Amygdala (tissue), 56 donors: ENCODE data around the gene PIGA.
"Not testable (repeated sequence)": the region's sequence is repeated elsewhere in the genome, so short reads cannot be mapped to it uniquely, and the experiment has no call there.

Experiments used
- DNase-seq, 56 donors: peaks; one replicate each; lab custom pipeline; 2025; lab: John Stamatoyannopoulos, UW

The PIGA gene

GRCh38 chrX:15321447-15321846 is 13.9 kb downstream of the PIGA start:
- no peak for DNase-seq

GRCh38 chrX:15320297-15320696 is 15.0 kb downstream of the PIGA start:
- no peak for DNase-seq

GRCh38 chrX:15319075-15319474 is 16.2 kb downstream of the PIGA start:
- DNase-seq, result peak in 1 of 56 donors; percentile 38

GRCh38 chrX:15315509-15315908 is 19.8 kb downstream of the PIGA start, which contains the start of gene ASB11:
Gene ASB11, minus strand, starts transcription at chrX:15315640. Its CDS starts 35 bp downstream, at chrX:15315605.
- DNase-seq, result no peak

- no peak for DNase-seq
These were observed 20.9 kb downstream of the PIGA start for GRCh38 chrX:15314472-15314871.

- DNase-seq, result no peak
These were observed 24.2 kb downstream of the PIGA start for GRCh38 chrX:15311119-15311518.

- peak in 8 of 56 donors; percentile 0 to 29 (median 8) for DNase-seq
These were observed 25.2 kb downstream of the PIGA start for GRCh38 chrX:15310117-15310516.

- not testable (repeated sequence) for DNase-seq
These were observed 29.4 kb downstream of the PIGA start for GRCh38 chrX:15305899-15306298.

GRCh38 chrX:15301924-15302323 is 33.4 kb downstream of the PIGA start:
- peak in 2 of 56 donors; percentile 0 to 3 for DNase-seq

GRCh38 chrX:15299941-15300851 is 35.1 kb downstream of the PIGA start:
- DNase-seq, result peak in 1 of 56 donors; percentile 4

- DNase-seq, result no peak
These were observed 36.5 kb downstream of the PIGA start for GRCh38 chrX:15298780-15299179.

GRCh38 chrX:15298201-15298600 is 37.1 kb downstream of the PIGA start:
- DNase-seq, result no peak

- DNase-seq, result no peak
These were observed 41.9 kb downstream of the PIGA start for GRCh38 chrX:15293451-15293850.

- no peak for DNase-seq
These were observed 42.5 kb downstream of the PIGA start for GRCh38 chrX:15292861-15293260.

GRCh38 chrX:15277604-15278003 is 57.7 kb downstream of the PIGA start:
- DNase-seq, result no peak

- no peak for DNase-seq
These were observed 60.4 kb downstream of the PIGA start for GRCh38 chrX:15274946-15275345.

GRCh38 chrX:15273275-15273674 is 62.0 kb downstream of the PIGA start:
- not testable (repeated sequence) for DNase-seq

GRCh38 chrX:15271757-15272156 is 63.6 kb downstream of the PIGA start:
- DNase-seq, result no peak

GRCh38 chrX:15269618-15270521 is 65.5 kb downstream of the PIGA start, which contains the start of gene ASB9:
Gene ASB9, minus strand, starts transcription at chrX:15270083. Its CDS starts 209 bp downstream, at chrX:15269874.
- peak in 4 of 56 donors; percentile 0 to 5 (median 1) for DNase-seq
